HCT116 (cell line): ENCODE measurements around the gene LIN28A. TPM values are rescaled to one million over a fixed set of nuclear protein-coding genes. Genes with fewer than 3 reads are reported as not detected.
A peak's percentile ranks its signal among the peaks of the same experiment; 100 is the strongest.

Source experiments
- ATAC-seq: fragments of 200-7000 bp; cut with Tn5 transposase; 2 replicates; pipeline ENCODE4 v1.9.1; 2020; ENCODE audit warnings: mild to moderate bottlenecking, moderate library complexity
- BruUV-seq: library from RNA; stranded (reverse); fragments of 400-500 nt; replicated peaks from 2 replicates; lab custom pipeline; 2021; lab: Mats Ljungman, UMichigan
- CTCF ChIA-PET: fragments of 300-600 bp; sonication (Branson Sonifier 250); formaldehyde crosslinking; loops from one replicate; lab custom pipeline; 2021; ENCODE audit warnings: antibody characterized with exemption; lab: Charles Lee
- POLR2A ChIA-PET: fragments of 300-600, 350-600 bp; sonication (Branson Sonifier 250); formaldehyde crosslinking; loops from one replicate; lab custom pipeline; 2021; ENCODE audit warnings: antibody characterized with exemption; lab: Charles Lee
- RAD21 ChIA-PET, 2 experiments: fragments of 300-600 bp; sonication (Branson Sonifier 250); formaldehyde crosslinking; loops; one replicate each; lab custom pipeline; 2023; ENCODE audit warnings: low total read pairs in 2 of 2; ENCODE audit not compliant: uncharacterized antibody in 2 of 2, unreplicated experiment in 2 of 2, low non-redundant PET in 1 of 2; lab: Charles Lee
- DNase-seq: peaks from one replicate; pipeline ENCODE4 v3.0.0-alpha.2; 2010; ENCODE audit warnings: low read depth, low spot score
- H2AFZ ChIP-seq: fragments of 200-600 bp; shearing (Covaris generic), sonication (generic); 2 replicates; pipeline ENCODE4 v1.6.1; 2017; ENCODE audit warnings: low read depth, mixed run types, mixed read lengths, antibody characterized with exemption, low read length; ENCODE audit not compliant: poor library complexity, severe bottlenecking
- H3K27ac ChIP-seq: 2 replicates; pipeline ENCODE4 v1.5.1; 2012; ENCODE audit warnings: low read depth, low read length
- H3K27me3 ChIP-seq: fragments of 200-600 bp; sonication (generic); 2 replicates; pipeline ENCODE4 v1.6.1; 2016; ENCODE audit warnings: mixed run types, low read length, mixed read lengths; ENCODE audit not compliant: insufficient read depth
- H3K36me3 ChIP-seq, 2 experiments: fragments of 200-500 bp in 1 of 2; fragments of 200-600 bp in 1 of 2; sonication (Bioruptor generic) in 1 of 2; sonication (generic) in 1 of 2; 2 replicates each; pipeline versions ENCODE4 v1.5.1 to v1.6.1; 2014 to 2016; ENCODE audit warnings: low read length in 2 of 2, inconsistent platforms in 1 of 2, mixed read lengths in 1 of 2, mixed run types in 1 of 2; ENCODE audit not compliant: insufficient read depth in 2 of 2, control insufficient read depth in 1 of 2
- H3K4me1 ChIP-seq, 2 experiments: fragments of 200-600 bp in 1 of 2; sonication (generic) in 1 of 2; 2 replicates each; pipeline versions ENCODE4 v1.5.1 to v1.6.1; 2012 to 2017; ENCODE audit warnings: low read length in 2 of 2, inconsistent platforms in 1 of 2, mild to moderate bottlenecking in 1 of 2, mixed read lengths in 1 of 2, mixed run types in 1 of 2, moderate library complexity in 1 of 2; ENCODE audit not compliant: insufficient read depth in 2 of 2, control insufficient read depth in 1 of 2
- H3K4me2 ChIP-seq: fragments of 200-600 bp; sonication (generic); 2 replicates; pipeline ENCODE4 v1.6.1; 2017; ENCODE audit warnings: mixed run types, low read length, mixed read lengths
- H3K4me3 ChIP-seq, 2 experiments: fragments of 200-600 bp in 1 of 2; sonication (generic) in 1 of 2; replicated peaks in 1 of 2; 2 replicates each; pipeline ENCODE4 v1.5.1; 2011 to 2016; ENCODE audit warnings: low read length in 2 of 2, control low read depth in 1 of 2, low read depth in 1 of 2, mild to moderate bottlenecking in 1 of 2, mixed read lengths in 1 of 2, mixed run types in 1 of 2
- H3K79me2 ChIP-seq: fragments of 200-600 bp; sonication (generic); 2 replicates; pipeline ENCODE4 v1.6.1; 2017; ENCODE audit warnings: mild to moderate bottlenecking, mixed run types, low read length, moderate library complexity, mixed read lengths; ENCODE audit not compliant: insufficient read depth
- H3K9ac ChIP-seq: fragments of 200-600 bp; sonication (generic); 2 replicates; pipeline ENCODE4 v1.6.1; 2016; ENCODE audit warnings: low read length, mixed read lengths
- H3K9me2 ChIP-seq: fragments of 200-600 bp; sonication (generic), shearing (Covaris generic); 2 replicates; pipeline ENCODE4 v1.6.1; 2017; ENCODE audit warnings: mixed run types, mild to moderate bottlenecking, moderate library complexity; ENCODE audit not compliant: insufficient read depth
- H3K9me3 ChIP-seq, 2 experiments: fragments of 200-500 bp in 1 of 2; fragments of 200-600 bp in 1 of 2; sonication (Bioruptor generic) in 1 of 2; sonication (generic) in 1 of 2; 2 replicates each; pipeline ENCODE4 v1.6.1; 2014 to 2017; ENCODE audit warnings: low read length in 2 of 2, mixed read lengths in 2 of 2, inconsistent platforms in 1 of 2, low read depth in 1 of 2, mild to moderate bottlenecking in 1 of 2, mixed run types in 1 of 2, moderate library complexity in 1 of 2; ENCODE audit not compliant: control insufficient read depth in 1 of 2, insufficient read depth in 1 of 2
- H4K20me1 ChIP-seq: fragments of 200-600 bp; sonication (generic), shearing (Covaris generic); 2 replicates; pipeline ENCODE4 v1.6.1; 2017; ENCODE audit warnings: mixed run types, mild to moderate bottlenecking, moderate library complexity; ENCODE audit not compliant: insufficient read depth
- EZH2 ChIP-seq: fragments of 200-600 bp; sonication (generic); IDR thresholded peaks from 2 replicates; pipeline ENCODE4 v1.6.1; 2017; ENCODE audit warnings: antibody characterized with exemption, mixed run types
- RAD21 ChIP-seq: IDR thresholded peaks from 2 replicates; pipeline ENCODE4 v1.6.1; 2012; ENCODE audit warnings: low read depth, mild to moderate bottlenecking
- YY1 ChIP-seq: IDR thresholded peaks from 2 replicates; pipeline ENCODE4 v1.6.1; 2011; ENCODE audit warnings: low read length, low read depth, moderate library complexity, mild to moderate bottlenecking; ENCODE audit not compliant: insufficient replicate concordance; ENCODE audit errors: extremely low read depth
- intact Hi-C: fragments of 100-400 bp; cut with micrococcal nuclease; formaldehyde crosslinking; loops from 2 replicates; pipeline ENCODE4 v1.10.0; 2022
- total RNA-seq: library from RNA; stranded (reverse); gene quantifications from one replicate; pipeline ENCODE4 v1.2.1, GENCODE V29; 2021; ENCODE audit not compliant: unreplicated experiment
- TF ChIP-seq, protein P1 (sequence below), 3 experiments: fragments of 200-600 bp in 1 of 3; sonication (generic) in 1 of 3; IDR thresholded peaks in 2 of 3; conservative IDR thresholded peaks in 1 of 3; 2 replicates each; pipeline ENCODE4 v1.5.1; 2012 to 2017; ENCODE audit warnings: low read depth in 2 of 3, low read length in 2 of 3, antibody characterized with exemption in 1 of 3, borderline replicate concordance in 1 of 3, control low read depth in 1 of 3, mild to moderate bottlenecking in 1 of 3, mixed read lengths in 1 of 3, mixed run types in 1 of 3, moderate library complexity in 1 of 3; ENCODE audit not compliant: insufficient read depth in 1 of 3
- TF ChIP-seq, protein P2 (sequence below): IDR thresholded peaks from 2 replicates; pipeline ENCODE4 v1.6.1; 2012; ENCODE audit warnings: low read depth

Gene LIN28A
- total RNA-seq, 1 experiment from 2014 or later: 1.4 TPM

DNA sequence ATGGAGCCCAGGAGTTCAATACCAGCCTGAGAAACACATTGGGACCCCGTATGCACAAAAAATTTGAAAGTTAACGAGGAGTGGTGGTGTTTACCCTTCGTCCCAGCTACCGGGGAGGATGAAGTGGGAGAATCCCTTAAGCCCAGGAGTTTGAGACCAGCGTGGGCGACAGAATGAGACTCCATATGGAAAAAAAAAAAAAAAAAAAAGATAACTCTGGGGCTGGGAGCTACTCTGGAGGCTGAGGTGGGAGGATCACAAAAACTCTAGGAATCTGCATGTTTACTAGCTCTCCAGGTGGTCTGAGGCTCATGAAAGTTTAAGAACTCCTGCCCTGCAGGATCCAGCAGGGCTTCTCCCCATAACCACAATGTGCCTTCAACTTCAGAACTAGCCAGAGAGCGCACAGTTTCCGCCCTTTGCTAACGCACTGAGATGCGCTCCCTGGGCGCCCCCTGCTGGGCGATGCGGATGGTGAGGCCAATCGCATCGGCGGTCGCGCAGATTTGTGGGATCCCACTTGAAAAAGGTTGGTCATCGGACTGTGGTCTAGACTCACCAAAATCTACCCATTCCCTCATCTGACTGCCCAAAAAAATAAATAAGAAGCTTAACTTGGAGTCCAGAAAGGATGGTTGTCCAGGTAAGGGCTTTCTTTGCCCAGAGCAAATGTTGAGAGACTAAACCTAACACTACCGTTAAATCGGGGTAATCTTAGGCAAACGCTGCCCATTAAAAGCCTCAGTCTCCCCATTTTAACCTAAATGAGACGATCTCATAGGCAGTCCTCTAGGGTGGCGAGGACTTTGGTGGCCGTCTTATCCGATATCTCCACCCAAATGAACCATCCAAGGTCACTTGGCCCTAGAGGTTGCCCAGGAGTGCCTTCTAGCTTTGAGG lies 46.8 kb upstream of the LIN28A start:
- Histone ChIP-seq H2AFZ (peak overlapping the region; percentile 93), H4K20me1 (no peaks in the 10 kb centered on the region), H3K79me2 (no peaks in the 10 kb centered on the region), H3K9me2 (no peaks in the 10 kb centered on the region), H3K27me3 (no peaks in the 10 kb centered on the region), H3K9ac (no peak overlapping the region), H3K4me3 (no peak overlapping the region)
- CTCF ChIA-PET: interaction anchor here (0.6 to 3.7 kb wide), 10 partner anchors 10 to 219 kb away, joined by 3 to 19 read pairs (median 4); partner anchors contain the start of gene CRYBG2
- POLR2A ChIA-PET: interaction anchor here (0.7 to 0.8 kb wide), 2 partner anchors 10 kb away, joined by 3 read pairs; partner anchors contain the start of gene CRYBG2
- RAD21 ChIA-PET: interaction anchor here in 1 of 2 experiments (1.4 kb wide), 1 partner anchor 79 kb away, joined by 3 read pairs; no protein-coding TSS in a partner anchor
- DNase-seq: peak; percentile 33
- peak; percentile 87 for ATAC-seq
- BruUV-seq: no TSS peak
- TF ChIP-seq, protein P1, sequence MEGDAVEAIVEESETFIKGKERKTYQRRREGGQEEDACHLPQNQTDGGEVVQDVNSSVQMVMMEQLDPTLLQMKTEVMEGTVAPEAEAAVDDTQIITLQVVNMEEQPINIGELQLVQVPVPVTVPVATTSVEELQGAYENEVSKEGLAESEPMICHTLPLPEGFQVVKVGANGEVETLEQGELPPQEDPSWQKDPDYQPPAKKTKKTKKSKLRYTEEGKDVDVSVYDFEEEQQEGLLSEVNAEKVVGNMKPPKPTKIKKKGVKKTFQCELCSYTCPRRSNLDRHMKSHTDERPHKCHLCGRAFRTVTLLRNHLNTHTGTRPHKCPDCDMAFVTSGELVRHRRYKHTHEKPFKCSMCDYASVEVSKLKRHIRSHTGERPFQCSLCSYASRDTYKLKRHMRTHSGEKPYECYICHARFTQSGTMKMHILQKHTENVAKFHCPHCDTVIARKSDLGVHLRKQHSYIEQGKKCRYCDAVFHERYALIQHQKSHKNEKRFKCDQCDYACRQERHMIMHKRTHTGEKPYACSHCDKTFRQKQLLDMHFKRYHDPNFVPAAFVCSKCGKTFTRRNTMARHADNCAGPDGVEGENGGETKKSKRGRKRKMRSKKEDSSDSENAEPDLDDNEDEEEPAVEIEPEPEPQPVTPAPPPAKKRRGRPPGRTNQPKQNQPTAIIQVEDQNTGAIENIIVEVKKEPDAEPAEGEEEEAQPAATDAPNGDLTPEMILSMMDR (IDR thresholded peaks at IDR 0.05 in 2 of 3, conservative IDR thresholded peaks at IDR 0.05 in 1 of 3; ENCODE audit: borderline replicate concordance in 1 of 3, insufficient read depth in 1 of 3, low read depth in 2 of 3, low read length in 2 of 3): peak; percentile 89 to 98 (median 98)
- TF ChIP-seq RAD21 (peak; percentile 89), YY1 (peak; percentile 52), EZH2 (no peak)
- TF ChIP-seq, protein P2, sequence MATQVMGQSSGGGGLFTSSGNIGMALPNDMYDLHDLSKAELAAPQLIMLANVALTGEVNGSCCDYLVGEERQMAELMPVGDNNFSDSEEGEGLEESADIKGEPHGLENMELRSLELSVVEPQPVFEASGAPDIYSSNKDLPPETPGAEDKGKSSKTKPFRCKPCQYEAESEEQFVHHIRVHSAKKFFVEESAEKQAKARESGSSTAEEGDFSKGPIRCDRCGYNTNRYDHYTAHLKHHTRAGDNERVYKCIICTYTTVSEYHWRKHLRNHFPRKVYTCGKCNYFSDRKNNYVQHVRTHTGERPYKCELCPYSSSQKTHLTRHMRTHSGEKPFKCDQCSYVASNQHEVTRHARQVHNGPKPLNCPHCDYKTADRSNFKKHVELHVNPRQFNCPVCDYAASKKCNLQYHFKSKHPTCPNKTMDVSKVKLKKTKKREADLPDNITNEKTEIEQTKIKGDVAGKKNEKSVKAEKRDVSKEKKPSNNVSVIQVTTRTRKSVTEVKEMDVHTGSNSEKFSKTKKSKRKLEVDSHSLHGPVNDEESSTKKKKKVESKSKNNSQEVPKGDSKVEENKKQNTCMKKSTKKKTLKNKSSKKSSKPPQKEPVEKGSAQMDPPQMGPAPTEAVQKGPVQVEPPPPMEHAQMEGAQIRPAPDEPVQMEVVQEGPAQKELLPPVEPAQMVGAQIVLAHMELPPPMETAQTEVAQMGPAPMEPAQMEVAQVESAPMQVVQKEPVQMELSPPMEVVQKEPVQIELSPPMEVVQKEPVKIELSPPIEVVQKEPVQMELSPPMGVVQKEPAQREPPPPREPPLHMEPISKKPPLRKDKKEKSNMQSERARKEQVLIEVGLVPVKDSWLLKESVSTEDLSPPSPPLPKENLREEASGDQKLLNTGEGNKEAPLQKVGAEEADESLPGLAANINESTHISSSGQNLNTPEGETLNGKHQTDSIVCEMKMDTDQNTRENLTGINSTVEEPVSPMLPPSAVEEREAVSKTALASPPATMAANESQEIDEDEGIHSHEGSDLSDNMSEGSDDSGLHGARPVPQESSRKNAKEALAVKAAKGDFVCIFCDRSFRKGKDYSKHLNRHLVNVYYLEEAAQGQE: no peak
- TF ChIP-seq, all 23 proteins: peak for 3
- intact Hi-C loops: loop anchor here (1.0 kb wide), 1 partner anchor 78 kb away; no protein-coding TSS in a partner anchor
- H3K4me2 ChIP-seq: peak overlapping the region; percentile 52
- no peak overlapping the region for H3K27ac ChIP-seq
- peaks cover 7 to 21% of the 10 kb centered on the region in 2 experiments; a peak in 3 of 4 replicates for H3K4me1 ChIP-seq
- no peaks in the 10 kb centered on the region for H3K36me3 ChIP-seq
- H3K9me3 ChIP-seq: no peaks in the 10 kb centered on the region
